Ectodermal cell (in vitro differentiated cells): ENCODE data around the gene OSBPL8.

Experiments used
- H3K27ac ChIP-seq: 2 replicates; pipeline ENCODE4 v1.7.0; 2013; ENCODE audit warnings: mild to moderate bottlenecking, low read depth, low read length; ENCODE audit not compliant: insufficient read depth, poor library complexity, severe bottlenecking
- H3K27me3 ChIP-seq: 2 replicates; pipeline ENCODE4 v1.7.0; 2013; ENCODE audit warnings: mild to moderate bottlenecking, low read length; ENCODE audit not compliant: insufficient read depth, control insufficient read depth, poor library complexity, severe bottlenecking
- H3K36me3 ChIP-seq: one replicate; pipeline ENCODE4 v1.7.0; 2013; ENCODE audit warnings: low read length; ENCODE audit not compliant: control insufficient read depth, insufficient read depth
- H3K4me1 ChIP-seq: one replicate; pipeline ENCODE4 v1.7.0; 2013; ENCODE audit warnings: low read length; ENCODE audit not compliant: control insufficient read depth, insufficient read depth
- H3K4me3 ChIP-seq: 2 replicates; pipeline ENCODE4 v1.7.0; 2013; ENCODE audit warnings: low read depth, low read length, control low read depth; ENCODE audit not compliant: insufficient read depth
- H3K9me3 ChIP-seq: 2 replicates; pipeline ENCODE4 v1.7.0; 2013; ENCODE audit warnings: mild to moderate bottlenecking, low read length, moderate library complexity; ENCODE audit not compliant: control insufficient read depth
- WGBS, 2 experiments: methylation state at CpG; one replicate each; pipeline ENCODE4 v1.1.7; 2013; ENCODE audit warnings: missing lambda C conversion rate in 2 of 2; 5-methylcytosine and 5-hydroxymethylcytosine counted together

The OSBPL8 gene

DNA sequence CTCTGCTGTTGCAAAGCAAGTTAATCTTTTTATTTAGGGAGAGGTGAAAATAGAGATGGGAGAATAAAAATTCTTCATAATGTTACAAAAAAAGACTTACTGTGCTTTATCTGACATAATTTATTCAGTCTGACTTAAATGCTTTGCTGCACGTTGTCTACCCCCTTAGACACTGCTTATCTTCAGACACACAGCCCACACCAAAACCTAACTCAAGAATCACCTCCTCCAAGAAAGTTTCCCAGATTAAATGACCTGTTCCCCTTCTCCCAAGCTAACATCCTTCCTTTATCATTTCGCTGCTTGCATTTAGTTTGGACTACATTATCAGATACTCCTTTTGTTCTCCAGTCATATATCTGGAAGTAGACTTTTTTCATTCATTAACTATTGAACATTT lies 3.8 kb downstream of the OSBPL8 start:
- no peaks in the 10 kb centered on the region for H3K9me3 ChIP-seq
- H3K27me3 ChIP-seq: no peaks in the 10 kb centered on the region
- no peak overlapping the region for H3K27ac ChIP-seq
- 85 to 90% methylated on average over 2 of the region's 2 CpGs for WGBS, 2 experiments
- H3K4me3 ChIP-seq: no peak overlapping the region
- H3K36me3 ChIP-seq: no peaks in the 10 kb centered on the region
- H3K4me1 ChIP-seq: no peaks in the 10 kb centered on the region

DNA sequence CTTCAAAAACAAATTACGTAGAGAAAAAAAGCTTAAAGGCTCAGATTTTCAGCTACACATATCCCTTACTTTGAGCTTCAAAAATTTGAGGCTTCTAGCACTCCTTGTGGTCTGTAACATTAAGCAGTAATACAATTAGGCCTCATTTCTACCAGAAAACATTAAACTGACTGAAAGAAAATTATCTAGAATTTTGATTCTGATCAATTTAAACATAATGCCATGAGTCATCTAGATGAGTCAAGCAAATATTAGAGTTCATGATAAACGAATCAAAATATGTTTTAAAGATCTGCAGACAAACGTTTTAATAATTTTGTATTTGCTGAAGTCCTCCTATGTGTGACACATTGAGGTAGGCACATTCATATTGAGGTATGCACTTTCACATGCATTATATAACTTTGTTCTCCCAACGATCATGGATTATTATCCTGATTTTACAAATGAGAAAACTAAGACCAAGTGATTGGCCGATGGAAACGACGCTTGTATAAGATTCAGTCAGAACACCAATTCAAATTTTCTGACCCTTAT lies 4.3 kb downstream of the OSBPL8 start:
- no peaks in the 10 kb centered on the region for H3K36me3 ChIP-seq
- no peak overlapping the region for H3K4me3 ChIP-seq
- H3K27me3 ChIP-seq: no peaks in the 10 kb centered on the region
- no peaks in the 10 kb centered on the region for H3K4me1 ChIP-seq
- H3K9me3 ChIP-seq: no peaks in the 10 kb centered on the region
- 80 to 95% methylated on average over 7 of the region's 7 CpGs for WGBS, 2 experiments
- no peak overlapping the region for H3K27ac ChIP-seq

DNA sequence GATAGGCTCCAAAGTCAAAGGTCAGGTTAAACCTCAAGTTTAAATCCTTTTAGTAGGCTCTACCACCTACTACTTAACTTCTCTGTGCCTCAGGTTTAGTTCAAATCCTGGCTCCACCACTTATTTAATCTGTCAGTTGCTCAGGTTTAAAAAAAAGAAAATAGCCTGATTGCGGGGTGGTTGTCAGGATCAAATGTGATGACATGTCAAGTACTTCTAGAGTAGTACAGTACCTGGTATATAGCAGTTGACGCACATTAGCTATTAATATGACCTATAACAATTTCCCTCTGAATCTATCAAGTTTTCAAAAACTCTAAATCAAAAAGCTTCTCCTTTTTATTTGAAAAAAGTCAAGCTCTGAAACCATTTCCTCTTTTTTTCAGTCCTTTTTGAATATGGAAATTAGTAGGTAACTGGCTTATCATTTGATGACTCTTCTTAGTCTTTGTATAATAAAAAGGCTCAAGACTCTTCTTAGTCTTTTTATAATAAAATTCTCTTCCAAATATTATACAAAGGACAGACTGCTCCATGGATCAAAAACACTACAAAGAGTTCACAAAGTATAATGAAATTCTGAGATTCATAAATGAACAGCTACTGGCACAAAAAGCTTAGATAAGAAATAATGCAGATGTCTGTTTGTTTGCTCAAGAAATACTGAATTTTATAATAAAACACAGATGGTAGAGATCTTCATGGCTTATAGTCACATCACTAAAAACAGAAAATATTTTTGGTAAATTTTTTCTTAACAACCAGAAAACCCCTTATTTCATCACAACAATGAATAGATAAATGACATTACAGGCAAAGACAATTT lies 5.0 kb downstream of the OSBPL8 start:
- Histone ChIP-seq H3K4me1 (no peaks in the 10 kb centered on the region), H3K4me3 (no peak overlapping the region), H3K27ac (no peak overlapping the region), H3K27me3 (no peaks in the 10 kb centered on the region), H3K36me3 (no peaks in the 10 kb centered on the region), H3K9me3 (no peaks in the 10 kb centered on the region)
- WGBS, 2 experiments: 84 to 94% methylated on average over 2 of the region's 2 CpGs

DNA sequence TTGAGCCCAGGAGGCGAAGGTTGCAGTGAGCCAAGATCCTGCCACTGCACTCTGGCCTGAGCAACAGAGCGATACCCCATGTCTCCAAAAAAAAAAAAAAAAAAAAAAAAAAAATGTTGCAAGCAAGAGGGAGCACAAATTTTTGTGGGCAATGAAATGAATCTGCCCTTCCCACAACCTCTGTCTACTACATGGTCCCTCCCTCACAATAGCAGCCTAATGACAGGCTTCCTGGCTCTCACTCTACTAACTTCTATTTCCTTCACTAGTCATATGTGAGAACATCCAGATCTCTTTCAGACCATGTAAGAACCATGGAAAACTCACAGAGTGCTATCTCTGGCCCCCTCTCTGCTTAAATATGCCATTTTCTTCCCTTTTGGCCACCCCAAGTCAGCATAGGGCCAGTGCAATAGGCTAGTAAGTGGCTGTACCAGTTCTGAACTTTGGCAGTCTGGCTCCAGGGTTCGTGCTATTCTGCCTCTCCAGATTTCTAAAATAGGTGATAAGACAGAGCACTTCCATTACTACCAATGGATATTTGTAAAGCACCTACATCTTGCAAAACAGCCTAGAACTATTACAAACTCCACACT lies 7.1 kb downstream of the OSBPL8 start:
- WGBS, 2 experiments: 92 to 99% methylated on average over 3 of the region's 3 CpGs
- H3K36me3 ChIP-seq: no peaks in the 10 kb centered on the region
- no peak overlapping the region for H3K27ac ChIP-seq
- no peak overlapping the region for H3K4me3 ChIP-seq
- peaks cover 19% of the 10 kb centered on the region for H3K4me1 ChIP-seq
- no peaks in the 10 kb centered on the region for H3K9me3 ChIP-seq
- H3K27me3 ChIP-seq: no peaks in the 10 kb centered on the region

DNA sequence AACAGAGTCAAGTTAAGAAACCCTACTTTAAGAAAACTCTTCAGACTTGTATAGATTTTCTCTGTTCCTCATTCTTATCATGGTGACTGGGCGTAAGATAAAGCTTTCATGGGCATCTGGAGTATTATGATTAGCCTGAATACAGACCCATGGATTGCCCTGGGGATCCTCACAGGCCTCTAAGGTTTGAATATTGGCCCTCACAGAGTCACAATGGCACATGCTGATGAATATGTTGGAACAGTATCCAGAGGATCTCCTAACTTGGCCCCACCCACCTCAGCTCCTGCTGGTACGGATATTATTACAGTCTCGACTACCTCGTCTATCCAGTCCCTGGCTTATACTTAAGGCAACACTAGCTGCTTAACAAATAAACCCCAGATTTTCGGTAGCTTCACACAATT lies 8.1 kb downstream of the OSBPL8 start:
- H3K4me1 ChIP-seq: peaks cover 21% of the 10 kb centered on the region
- no peaks in the 10 kb centered on the region for H3K9me3 ChIP-seq
- no peak overlapping the region for H3K27ac ChIP-seq
- H3K27me3 ChIP-seq: no peaks in the 10 kb centered on the region
- 86 to 92% methylated on average over 5 of the region's 5 CpGs for WGBS, 2 experiments
- H3K36me3 ChIP-seq: no peaks in the 10 kb centered on the region
- H3K4me3 ChIP-seq: no peak overlapping the region

DNA sequence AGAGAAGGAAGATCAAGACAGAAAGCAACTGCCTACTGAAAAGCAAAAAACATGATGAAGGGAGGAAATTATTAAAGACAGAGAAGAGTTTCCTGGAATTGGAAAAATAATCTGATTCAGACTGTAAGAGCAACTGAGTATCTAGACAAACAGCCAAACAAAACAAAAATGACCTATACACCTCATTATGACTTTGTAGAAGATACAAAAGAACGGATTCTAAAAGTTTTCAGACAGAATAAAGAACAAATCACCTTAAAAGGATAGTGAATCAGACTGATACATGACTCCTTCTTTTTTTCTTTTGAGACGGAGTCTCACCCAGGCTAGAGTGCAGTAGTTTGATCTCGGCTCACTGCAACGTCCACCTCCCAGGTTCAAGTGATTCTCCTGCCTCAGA lies 10.4 kb downstream of the OSBPL8 start:
- H3K27me3 ChIP-seq: no peaks in the 10 kb centered on the region
- no peak overlapping the region for H3K27ac ChIP-seq
- 81 to 83% methylated on average over 4 of the region's 4 CpGs for WGBS, 2 experiments
- no peak overlapping the region for H3K4me3 ChIP-seq
- H3K36me3 ChIP-seq: no peaks in the 10 kb centered on the region
- H3K4me1 ChIP-seq: peaks cover 28% of the 10 kb centered on the region
- H3K9me3 ChIP-seq: no peaks in the 10 kb centered on the region

DNA sequence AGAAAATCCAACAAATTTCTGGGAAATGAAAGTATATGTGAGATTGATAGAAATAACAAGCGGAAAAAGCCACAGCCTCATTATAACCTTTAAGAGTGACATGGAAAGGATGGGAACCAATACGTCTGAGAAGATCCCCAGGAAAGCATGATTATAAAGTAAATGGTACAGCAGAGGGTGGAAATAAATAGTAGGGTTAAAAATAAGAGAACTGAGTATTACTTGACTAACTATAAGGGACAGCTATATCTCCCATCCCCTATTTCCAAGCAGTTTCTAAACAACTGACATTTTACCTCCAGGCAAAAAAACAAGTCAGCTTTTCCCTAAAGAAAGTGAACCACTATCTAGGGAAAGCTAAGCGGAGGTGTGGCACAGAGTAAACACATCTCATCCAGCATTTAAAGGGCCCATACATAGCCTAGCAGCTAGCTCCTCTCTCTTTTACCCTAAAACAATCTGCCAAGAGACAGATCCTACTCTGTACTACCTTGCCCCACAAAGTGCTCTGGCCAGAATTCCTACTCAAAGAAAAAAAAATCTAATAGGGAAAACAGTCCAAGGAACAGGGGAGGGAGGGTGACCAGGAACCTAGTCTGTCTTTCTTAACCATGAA lies 11.2 kb downstream of the OSBPL8 start:
- no peaks in the 10 kb centered on the region for H3K27me3 ChIP-seq
- 71 to 79% methylated on average over 2 to 3 of the region's 3 CpGs for WGBS, 2 experiments
- no peaks in the 10 kb centered on the region for H3K9me3 ChIP-seq
- H3K4me1 ChIP-seq: peaks cover 28% of the 10 kb centered on the region
- H3K27ac ChIP-seq: peak overlapping the region; percentile 38
- no peaks in the 10 kb centered on the region for H3K36me3 ChIP-seq
- no peak overlapping the region for H3K4me3 ChIP-seq

DNA sequence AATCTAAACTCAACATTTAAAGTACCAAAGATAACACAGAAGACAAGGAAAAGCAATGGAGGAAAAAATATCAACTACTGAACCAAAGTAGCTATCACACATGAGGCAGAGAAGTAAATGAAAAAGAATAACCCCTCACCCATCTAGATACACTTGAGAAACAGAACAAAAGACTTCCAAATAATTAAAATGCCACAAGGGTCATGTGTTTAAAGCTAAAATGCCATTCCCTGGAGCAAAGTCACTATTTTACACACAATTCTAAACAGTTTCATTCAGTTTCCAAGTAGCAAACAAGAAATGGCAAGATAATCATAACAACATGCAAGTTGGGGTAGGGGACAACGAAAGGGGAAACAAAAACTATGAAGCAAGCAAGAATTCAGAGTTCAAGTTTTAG lies 12.0 kb downstream of the OSBPL8 start:
- Histone ChIP-seq H3K4me3 (no peak overlapping the region), H3K36me3 (no peaks in the 10 kb centered on the region), H3K27me3 (no peaks in the 10 kb centered on the region), H3K4me1 (peaks cover 28% of the 10 kb centered on the region), H3K27ac (peak overlapping the region; percentile 31), H3K9me3 (no peaks in the 10 kb centered on the region)
- 71 to 85% methylated on average over 1 of the region's 1 CpG for WGBS, 2 experiments

DNA sequence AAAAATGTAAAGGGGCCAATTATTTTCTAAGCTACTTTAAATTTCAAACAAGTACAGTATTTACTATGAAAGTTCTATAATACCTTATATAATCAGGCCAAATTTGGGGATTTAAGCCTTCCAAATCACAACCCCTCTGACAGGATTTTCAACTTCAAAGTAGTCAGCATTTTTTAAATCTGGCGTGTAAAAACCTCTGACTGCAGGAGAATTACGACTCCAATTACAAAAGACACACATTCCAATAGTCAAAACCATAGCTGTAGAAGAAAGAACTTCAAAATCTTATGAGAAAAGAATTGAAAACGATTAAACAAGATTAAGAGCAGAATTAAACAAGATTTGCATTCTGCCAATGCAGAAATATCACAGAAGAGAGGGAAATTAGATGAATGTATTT lies 12.7 kb downstream of the OSBPL8 start:
- WGBS, 2 experiments: 6 to 30% methylated on average over 2 to 3 of the region's 3 CpGs
- Histone ChIP-seq H3K4me1 (peaks cover 28% of the 10 kb centered on the region), H3K9me3 (no peaks in the 10 kb centered on the region), H3K27ac (no peak overlapping the region), H3K4me3 (no peak overlapping the region), H3K36me3 (no peaks in the 10 kb centered on the region), H3K27me3 (no peaks in the 10 kb centered on the region)

DNA sequence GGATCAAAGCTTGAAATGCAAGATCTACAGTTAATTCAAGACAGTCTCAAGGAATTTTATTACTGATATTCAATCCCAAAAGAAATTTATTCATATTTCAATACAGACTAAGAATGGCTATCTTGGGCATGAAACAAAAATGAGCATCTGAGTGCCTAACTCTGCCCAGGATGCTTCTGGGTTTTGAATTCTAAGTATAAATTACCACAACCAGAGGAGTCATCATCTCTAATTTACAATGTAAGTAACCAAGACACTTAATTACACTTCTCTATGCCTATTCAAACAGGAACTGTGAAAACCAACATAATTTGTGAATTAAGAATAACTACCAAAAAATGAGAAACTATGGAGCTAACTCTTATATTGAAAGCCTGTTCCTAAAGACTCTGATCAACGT lies 14.1 kb downstream of the OSBPL8 start:
- H3K36me3 ChIP-seq: no peaks in the 10 kb centered on the region
- WGBS, 2 experiments: 88 to 92% methylated on average over 1 of the region's 1 CpG
- no peak overlapping the region for H3K4me3 ChIP-seq
- H3K9me3 ChIP-seq: no peaks in the 10 kb centered on the region
- no peaks in the 10 kb centered on the region for H3K27me3 ChIP-seq
- H3K4me1 ChIP-seq: peaks cover 28% of the 10 kb centered on the region
- H3K27ac ChIP-seq: no peak overlapping the region
